NOMO-1 (cell line): Measurements from ENCODE around the gene TMIGD1.

ENCODE experiments used
- DNase-seq, 2 experiments: peaks; one replicate each; lab custom pipeline; 2025; ENCODE audit not compliant: unreplicated experiment in 2 of 2; lab: John Stamatoyannopoulos, UW

TMIGD1 gene

GRCh38 chr17:30333503-30334360 is at the start of gene TMIGD1:
TSS of gene TMIGD1 (minus strand) at chr17:30334057. CDS start at chr17:30332133, 1,924 bp downstream.
- DNase-seq: no peak

- no peak for DNase-seq
These were observed 48.5 kb upstream of the TMIGD1 start for GRCh38 chr17:30382345-30382744.

GRCh38 chr17:30381340-30381659 is 47.4 kb upstream of the TMIGD1 start:
- no peak for DNase-seq

GRCh38 chr17:30380643-30381339 is 46.9 kb upstream of the TMIGD1 start:
- peak in 1 of 2 experiments; percentile 39 for DNase-seq

- no peak for DNase-seq
These were observed 46.1 kb upstream of the TMIGD1 start for GRCh38 chr17:30379903-30380381.

- DNase-seq: no peak
These were observed 45.5 kb upstream of the TMIGD1 start for GRCh38 chr17:30379303-30379902.

- DNase-seq: peak; percentile 91 to 96
These were observed 45.0 kb upstream of the TMIGD1 start, which contains the start of gene CPD for GRCh38 chr17:30378825-30379302. TSS of gene CPD (plus strand) at chr17:30378927. CDS start at chr17:30378981, 54 bp downstream.

GRCh38 chr17:30378241-30378824 is 44.5 kb upstream of the TMIGD1 start:
- no peak for DNase-seq

- DNase-seq: no peak
These were observed 43.9 kb upstream of the TMIGD1 start for GRCh38 chr17:30377574-30378240.

GRCh38 chr17:30376621-30377452 is 43.0 kb upstream of the TMIGD1 start:
- no peak for DNase-seq

GRCh38 chr17:30375661-30376060 is 41.8 kb upstream of the TMIGD1 start:
- DNase-seq: no peak

GRCh38 chr17:30372755-30373154 is 38.9 kb upstream of the TMIGD1 start:
- no peak for DNase-seq

GRCh38 chr17:30369995-30370394 is 36.1 kb upstream of the TMIGD1 start:
- DNase-seq: no peak

- DNase-seq: peak; percentile 45 to 70
These were observed 35.3 kb upstream of the TMIGD1 start for GRCh38 chr17:30368912-30369720.

- no peak for DNase-seq
These were observed 32.7 kb upstream of the TMIGD1 start for GRCh38 chr17:30366536-30366935.

GRCh38 chr17:30363715-30364202 is 29.9 kb upstream of the TMIGD1 start:
- DNase-seq: peak; percentile 82 to 99

GRCh38 chr17:30361766-30362279 is 28.0 kb upstream of the TMIGD1 start:
- DNase-seq: no peak

- peak; percentile 80 to 96 for DNase-seq
These were observed 26.4 kb upstream of the TMIGD1 start for GRCh38 chr17:30360086-30360808.
